GM12891 (cell line): ENCODE measurements around the gene PARD6B.
"Not testable (repeated sequence)": the region's sequence is repeated elsewhere in the genome, so short reads cannot be mapped to it uniquely, and the experiment has no call there.

Experiments used
- DNase-seq: peaks from one replicate; pipeline ENCODE4 v3.0.0; 2011; ENCODE audit warnings: low spot score; ENCODE audit not compliant: insufficient read length
- FAIRE-seq: peaks from 2 replicates; lab custom pipeline; 2011; peaks lifted over from hg19 to GRCh38; lab: Jason Lieb, UNC
- PAX5 ChIP-seq: IDR thresholded peaks from 2 replicates; pipeline ENCODE4 v1.6.1; 2011; ENCODE audit warnings: low read length, moderate library complexity, mild to moderate bottlenecking; ENCODE audit not compliant: insufficient read depth, severe bottlenecking
- POLR2A ChIP-seq: IDR thresholded peaks from 2 replicates; pipeline ENCODE4 v1.6.1; 2011; ENCODE audit warnings: low read depth, low read length, control low read depth
- POLR2AphosphoS5 ChIP-seq: IDR thresholded peaks from 2 replicates; pipeline ENCODE4 v1.6.1; 2011; ENCODE audit warnings: low read depth, low read length, control low read depth
- POU2F2 ChIP-seq: IDR thresholded peaks from 2 replicates; pipeline ENCODE4 v1.6.1; 2011; ENCODE audit warnings: low read depth, mild to moderate bottlenecking, control low read depth, low read length, moderate library complexity
- SPI1 ChIP-seq: IDR thresholded peaks from 2 replicates; pipeline ENCODE4 v1.6.1; 2011; ENCODE audit warnings: low read depth, low read length, control low read depth
- TAF1 ChIP-seq: IDR thresholded peaks from 2 replicates; pipeline ENCODE4 v1.6.1; 2011; ENCODE audit warnings: low read depth, low read length, control low read depth

Gene PARD6B

DNA sequence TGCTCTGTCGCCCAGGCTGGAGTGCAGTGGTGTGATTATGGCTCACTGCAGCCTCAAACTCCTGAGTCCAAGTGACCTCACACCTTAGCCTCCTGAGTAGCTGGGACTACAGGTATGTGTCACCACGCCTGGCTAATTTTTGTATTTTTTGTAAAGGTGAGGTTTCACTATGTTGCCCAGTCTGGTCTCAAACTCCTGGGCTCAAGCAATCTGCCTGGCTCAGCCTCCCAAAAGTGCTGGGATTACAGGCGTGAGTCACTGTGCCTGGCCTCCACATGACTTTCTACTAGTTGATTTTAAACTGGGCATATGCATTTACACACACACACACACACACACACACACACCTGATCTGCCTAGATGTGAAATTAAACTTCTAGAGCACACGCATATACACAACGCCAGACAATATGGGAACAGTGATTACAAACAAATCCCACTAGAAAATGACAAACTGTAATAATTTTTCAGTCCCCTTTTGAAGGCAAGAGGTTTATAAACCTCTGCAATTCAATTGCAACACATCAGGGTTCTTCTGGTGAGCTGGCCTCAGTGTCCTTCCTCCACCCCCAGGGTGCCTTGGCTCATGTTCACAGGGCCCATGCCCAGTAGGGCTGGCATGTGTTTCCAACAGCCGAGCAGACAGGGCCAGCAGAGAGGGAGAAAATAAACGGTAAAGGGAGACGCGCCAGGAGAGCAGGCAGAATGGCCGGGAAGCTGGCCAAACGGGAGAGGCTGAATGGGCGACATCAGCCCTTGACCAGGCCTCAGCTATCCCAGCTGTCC lies 31.2 kb downstream of the PARD6B start:
- FAIRE-seq (no peak), DNase-seq (no peak)
- TF ChIP-seq POU2F2 (no peak), POLR2A (no peak), POLR2AphosphoS5 (no peak), TAF1 (no peak), SPI1 (no peak), PAX5 (no peak)

GRCh38 chr20:50763550-50764458 lies 32.4 kb downstream of the PARD6B start:
- not testable (repeated sequence) for DNase-seq, FAIRE-seq

- not testable (repeated sequence) for FAIRE-seq, DNase-seq
These were observed 33.9 kb downstream of the PARD6B start for GRCh38 chr20:50765251-50765650.

DNA sequence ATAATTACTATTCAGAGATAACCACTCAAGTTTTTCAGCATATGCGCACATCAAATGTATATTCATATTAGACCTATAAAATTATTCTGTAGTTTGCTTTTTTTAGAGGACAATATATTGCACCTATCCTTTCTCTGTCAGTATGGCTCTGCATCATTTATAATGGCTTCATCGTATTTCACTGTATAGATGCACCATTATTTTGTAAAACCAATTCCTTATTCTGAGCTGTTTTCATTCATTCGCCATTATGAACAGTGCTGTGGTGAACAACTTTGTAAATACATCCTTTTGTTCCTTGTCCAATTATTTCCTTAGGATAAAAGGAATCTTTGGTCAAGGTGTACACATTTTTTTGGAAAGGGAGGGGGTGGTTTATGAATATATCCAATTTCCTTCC lies 34.3 kb downstream of the PARD6B start:
- TF ChIP-seq TAF1 (no peak), SPI1 (no peak), PAX5 (no peak), POLR2A (no peak), POU2F2 (no peak), POLR2AphosphoS5 (no peak)
- DNase-seq: no peak
- no peak for FAIRE-seq

GRCh38 chr20:50766955-50767809 lies 35.8 kb downstream of the PARD6B start:
- FAIRE-seq, DNase-seq: not testable (repeated sequence)

DNA sequence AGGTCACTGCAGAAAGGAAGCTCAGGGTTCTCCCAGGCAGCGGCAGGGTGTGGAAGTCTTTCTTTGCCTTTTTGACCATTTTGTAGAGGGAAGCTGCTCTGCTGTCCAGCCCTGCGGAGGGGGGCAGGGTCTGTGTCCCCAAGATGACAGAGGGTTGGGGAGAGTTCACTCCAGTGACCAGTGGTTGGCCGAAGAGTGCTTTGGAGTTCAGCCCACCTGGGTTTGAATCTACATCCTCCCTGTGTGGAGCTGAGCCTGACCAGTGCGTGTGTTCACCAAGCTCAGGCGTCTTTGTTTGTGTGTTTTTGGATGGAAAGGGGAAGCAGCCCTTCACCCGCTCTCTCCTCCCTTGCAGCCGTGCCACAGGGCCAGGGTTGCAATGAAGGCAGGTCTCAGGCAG lies 37.6 kb downstream of the PARD6B start:
- not testable (repeated sequence) for FAIRE-seq, DNase-seq

DNA sequence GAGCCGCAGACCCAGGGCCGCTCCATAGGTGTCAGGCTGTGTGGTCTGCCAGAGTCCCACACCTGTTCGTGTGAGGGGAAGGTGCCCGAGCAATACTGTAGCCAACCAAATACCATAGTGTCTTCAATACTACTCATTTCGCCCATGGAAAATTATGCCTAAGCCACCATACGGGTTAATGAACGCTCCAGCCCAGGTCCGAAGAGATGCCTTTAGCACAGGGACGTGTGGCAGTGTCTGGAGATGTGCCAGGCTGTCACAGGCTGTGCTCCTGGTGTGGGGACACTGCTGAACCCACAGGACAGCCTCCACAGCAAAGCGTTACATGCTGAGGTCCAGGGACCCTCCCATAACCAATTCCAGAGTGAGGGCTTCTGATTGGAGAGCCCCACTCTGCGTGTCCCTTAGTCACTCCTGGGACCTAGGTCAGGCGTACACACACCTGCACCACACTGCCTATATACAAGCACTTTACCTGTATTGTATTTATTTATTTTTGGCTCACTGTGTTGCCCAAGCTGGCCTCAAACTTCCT lies 38.2 kb downstream of the PARD6B start:
- not testable (repeated sequence) for DNase-seq, FAIRE-seq

GRCh38 chr20:50771419-50772080 lies 40.2 kb downstream of the PARD6B start:
- not testable (repeated sequence) for DNase-seq, FAIRE-seq

DNA sequence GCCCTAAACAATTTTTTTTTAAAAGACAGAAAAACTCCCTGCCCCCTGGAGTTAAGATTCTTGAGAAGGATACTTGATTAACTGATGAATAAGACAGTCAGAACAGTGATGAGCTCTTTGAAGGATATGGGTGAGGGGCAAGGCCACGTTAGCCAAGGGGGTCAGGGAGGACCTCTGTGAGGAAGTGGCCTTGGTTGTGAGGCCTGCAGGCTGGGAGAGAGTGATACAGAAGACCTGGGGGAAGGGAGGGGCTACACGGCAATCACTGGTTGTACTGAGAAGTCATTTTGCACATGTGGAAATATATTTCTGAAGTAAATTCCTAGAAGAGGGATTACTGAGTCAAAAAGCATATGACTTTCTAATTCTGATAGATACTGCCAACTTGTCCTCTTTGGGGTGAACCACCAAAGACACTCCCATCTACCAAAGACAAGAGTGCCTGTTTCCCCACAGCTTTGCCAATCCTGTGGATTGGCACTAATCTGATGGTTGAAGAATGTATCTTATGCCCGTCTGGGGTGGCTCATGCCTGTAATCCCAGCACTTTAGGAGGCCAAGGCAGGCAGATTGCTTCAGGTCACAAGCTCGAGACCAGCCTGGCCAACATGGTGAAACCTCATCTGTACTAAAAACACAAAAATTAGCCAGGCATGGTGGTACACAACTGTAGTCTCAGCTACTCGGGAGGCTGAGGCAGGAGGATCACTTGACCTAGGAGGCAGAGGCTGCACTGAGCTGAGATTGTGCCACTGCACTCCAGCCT lies 41.2 kb downstream of the PARD6B start:
- TF ChIP-seq POLR2A: no peak
- TF ChIP-seq POLR2AphosphoS5: no peak
- TF ChIP-seq SPI1: no peak
- TF ChIP-seq POU2F2: no peak
- no peak for TF ChIP-seq PAX5
- DNase-seq (no peak), FAIRE-seq (no peak)

DNA sequence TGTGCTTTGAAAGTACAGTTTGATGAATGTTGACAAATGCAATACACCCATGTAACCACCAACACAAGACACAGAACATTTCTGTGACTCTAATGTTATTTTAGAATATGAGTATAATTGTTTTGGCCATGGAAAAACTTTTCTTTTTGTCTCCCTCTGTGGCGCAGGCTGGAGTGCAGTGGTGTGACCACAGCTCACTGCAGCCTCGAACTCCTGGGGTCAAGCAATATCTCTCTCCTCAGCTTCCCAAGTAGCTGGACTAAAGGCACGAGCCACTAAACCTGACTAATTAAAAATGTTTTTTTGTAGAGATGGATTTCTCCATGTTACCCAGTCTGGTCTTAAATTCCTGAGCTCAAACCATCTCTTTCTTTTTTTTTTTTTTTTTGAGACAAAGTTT lies 43.1 kb downstream of the PARD6B start:
- no peak for DNase-seq
- TF ChIP-seq POLR2AphosphoS5: no peak
- TF ChIP-seq POLR2A: no peak
- TF ChIP-seq POU2F2: no peak
- no peak for TF ChIP-seq PAX5
- TF ChIP-seq SPI1: no peak
- no peak for TF ChIP-seq TAF1
- no peak for FAIRE-seq
